ENCODE measurements around the gene NHP2. TPM values are rescaled to one million over a fixed set of nuclear protein-coding genes. Genes with fewer than 3 reads are reported as not detected.

The NHP2 gene
- total RNA-seq, 4 donors from 2014 or later, result 49.5 to 75.9 (median 62.0) TPM

DNA sequence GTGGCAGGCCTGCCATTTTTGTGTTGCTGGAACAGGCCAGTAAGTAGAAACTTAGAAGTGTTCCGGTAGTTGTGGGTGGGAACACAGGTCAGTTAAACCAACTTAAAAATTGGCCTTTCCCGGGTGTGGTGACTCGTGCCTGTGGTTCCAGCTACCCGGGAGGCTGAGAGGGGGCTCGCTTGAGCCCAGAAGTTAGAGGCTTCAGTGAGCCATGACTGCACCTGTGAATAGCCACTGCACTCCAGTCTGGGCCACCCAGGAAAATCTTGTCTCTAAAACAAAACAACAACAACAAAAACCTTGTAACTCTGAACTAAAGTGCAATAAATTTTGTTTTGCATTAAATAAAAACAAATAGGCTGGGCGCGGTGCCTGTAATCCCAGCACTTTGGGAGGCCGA is 1.4 kb upstream of the NHP2 start:
- no peak overlapping the region for H3K4me3 ChIP-seq
- H3K36me3 ChIP-seq, result peaks cover 0 to 6% (median 0%) of the 10 kb centered on the region in 3 donors
- TF ChIP-seq POLR2A (IDR thresholded peaks at IDR 0.05) (no peak), CTCF (IDR thresholded peaks at IDR 0.05) (no peak)
- no peak overlapping the region for H3K27ac ChIP-seq
- no peaks in the 10 kb centered on the region for H3K27me3 ChIP-seq
- DNase-seq, result no peak
- peaks cover 0 to 13% (median 0%) of the 10 kb centered on the region in 4 donors for H3K4me1 ChIP-seq
- no peaks in the 10 kb centered on the region for H3K9me3 ChIP-seq

- H3K9me3 ChIP-seq, result no peaks in the 10 kb centered on the region
- H3K27me3 ChIP-seq, result no peaks in the 10 kb centered on the region
- DNase-seq, result no peak
- peaks cover 0 to 13% (median 0%) of the 10 kb centered on the region in 4 donors for H3K4me1 ChIP-seq
- H3K27ac ChIP-seq, result peak overlapping the region in 2 of 4 donors; percentile 55 to 72
- H3K36me3 ChIP-seq, result peaks cover 0 to 27% (median 0%) of the 10 kb centered on the region in 3 donors
- TF ChIP-seq CTCF (IDR thresholded peaks at IDR 0.05) (no peak), POLR2A (IDR thresholded peaks at IDR 0.05) (no peak)
- peak overlapping the region; percentile 60 to 90 (median 74) for H3K4me3 ChIP-seq
These were observed 917 bp downstream of the NHP2 start for GRCh38 chr5:178152491-178153444.

- H3K4me1 ChIP-seq, result peaks cover 0 to 13% (median 0%) of the 10 kb centered on the region in 4 donors
- no peaks in the 10 kb centered on the region for H3K9me3 ChIP-seq
- no peak for DNase-seq
- peaks cover 0 to 43% (median 0%) of the 10 kb centered on the region in 3 donors for H3K36me3 ChIP-seq
- H3K4me3 ChIP-seq, result no peak overlapping the region
- H3K27ac ChIP-seq, result no peak overlapping the region
- no peaks in the 10 kb centered on the region for H3K27me3 ChIP-seq
- TF ChIP-seq POLR2A (IDR thresholded peaks at IDR 0.05) (no peak), CTCF (IDR thresholded peaks at IDR 0.05) (no peak)
These were observed 2.5 kb downstream of the NHP2 start for GRCh38 chr5:178150977-178151734.

DNA sequence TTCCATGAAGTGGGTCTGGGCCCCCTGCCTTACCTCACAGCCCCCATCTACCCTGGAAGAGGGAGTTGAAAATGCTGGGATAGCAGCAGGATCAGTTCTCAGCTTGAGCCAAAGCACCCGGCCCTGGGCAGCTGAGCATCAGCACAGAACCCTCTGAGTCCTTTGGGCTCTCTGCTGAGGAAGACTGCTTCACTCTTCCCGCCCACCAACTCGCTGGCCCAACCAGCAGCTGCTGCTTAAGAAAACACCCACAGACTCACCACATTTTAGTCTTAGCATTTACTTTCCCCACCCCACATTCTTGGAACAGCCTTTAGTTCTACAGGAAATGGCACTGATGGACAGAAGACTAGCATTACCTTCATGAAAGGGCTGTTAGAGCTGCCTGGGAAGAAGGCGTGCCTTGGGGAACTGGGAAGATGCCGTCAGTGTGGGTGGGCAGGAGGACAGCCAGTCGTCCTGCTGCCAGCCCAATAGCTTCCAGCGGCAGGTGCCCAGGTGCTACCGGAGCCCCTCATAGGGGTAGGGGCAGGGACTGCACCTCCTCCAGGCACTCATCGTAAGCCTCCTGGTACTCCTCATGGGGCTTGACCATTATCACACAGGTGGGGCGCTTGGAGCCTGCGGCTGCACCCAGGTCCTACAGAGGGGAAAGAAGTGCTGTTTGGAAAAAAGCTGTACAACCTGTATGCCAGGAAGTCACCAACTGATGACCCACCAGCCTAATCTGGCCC is 4.3 kb downstream of the NHP2 start:
- H3K27me3 ChIP-seq, result no peaks in the 10 kb centered on the region
- no peak for DNase-seq
- peaks cover 0 to 51% (median 0%) of the 10 kb centered on the region in 3 donors for H3K36me3 ChIP-seq
- no peak overlapping the region for H3K27ac ChIP-seq
- no peak overlapping the region for H3K4me3 ChIP-seq
- TF ChIP-seq CTCF (IDR thresholded peaks at IDR 0.05) (no peak), POLR2A (IDR thresholded peaks at IDR 0.05) (no peak)
- no peaks in the 10 kb centered on the region for H3K9me3 ChIP-seq
- H3K4me1 ChIP-seq, result peaks cover 0 to 13% (median 0%) of the 10 kb centered on the region in 4 donors

GRCh38 chr5:178147406-178147805 is 6.3 kb downstream of the NHP2 start:
- H3K9me3 ChIP-seq, result no peaks in the 10 kb centered on the region
- H3K4me1 ChIP-seq, result peaks cover 0 to 6% (median 0%) of the 10 kb centered on the region in 4 donors
- no peak for DNase-seq
- peaks cover 0 to 71% (median 0%) of the 10 kb centered on the region in 3 donors for H3K36me3 ChIP-seq
- H3K4me3 ChIP-seq, result no peak overlapping the region
- no peak for TF ChIP-seq POLR2A (IDR thresholded peaks at IDR 0.05)
- no peak for TF ChIP-seq CTCF (IDR thresholded peaks at IDR 0.05)
- no peaks in the 10 kb centered on the region for H3K27me3 ChIP-seq
- H3K27ac ChIP-seq, result no peak overlapping the region

All from Peyer's patch (tissue), 4 donors.